Fibroblast of skin of right biceps (primary cell): ENCODE data around the gene TTC34.

ENCODE experiments used
- DNase-seq: peaks from one replicate; pipeline ENCODE4 v3.0.0-alpha.2; 2013

Gene TTC34

GRCh38 chr1:2602866-2603520, 198.5 kb downstream of the TTC34 start:
- no peak for DNase-seq

- DNase-seq: no peak
These were observed 199.1 kb downstream of the TTC34 start for GRCh38 chr1:2602311-2602835.

DNA sequence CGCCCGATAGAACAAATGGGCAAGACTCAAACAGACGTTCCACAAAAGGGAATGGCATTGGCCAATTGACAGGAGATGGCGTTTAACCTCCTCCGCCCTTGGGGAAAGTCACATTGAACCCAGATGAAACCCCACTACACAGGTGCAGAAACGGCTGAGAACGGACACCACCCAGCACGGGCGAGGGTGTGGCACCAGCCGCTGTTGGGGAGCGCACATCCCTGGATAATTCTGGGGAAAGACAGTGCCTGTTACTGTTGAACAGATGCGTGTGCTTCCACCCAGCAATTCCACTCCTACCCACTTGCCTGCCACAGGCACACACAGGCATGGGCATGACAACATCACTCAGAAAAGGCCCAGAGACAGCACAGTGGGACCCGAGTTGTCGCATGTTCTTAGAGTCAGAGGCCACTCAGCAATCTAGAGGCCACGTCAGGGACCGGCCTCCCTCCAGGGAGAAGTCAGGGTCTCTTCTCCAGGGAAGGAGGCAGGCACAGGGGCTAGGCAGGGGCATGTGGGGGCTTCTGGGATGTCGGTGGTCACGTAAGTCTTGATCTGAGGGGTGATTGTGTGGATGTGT, 199.7 kb downstream of the TTC34 start:
- DNase-seq: no peak

GRCh38 chr1:2598329-2598931, 203.1 kb downstream of the TTC34 start:
- no peak for DNase-seq

DNA sequence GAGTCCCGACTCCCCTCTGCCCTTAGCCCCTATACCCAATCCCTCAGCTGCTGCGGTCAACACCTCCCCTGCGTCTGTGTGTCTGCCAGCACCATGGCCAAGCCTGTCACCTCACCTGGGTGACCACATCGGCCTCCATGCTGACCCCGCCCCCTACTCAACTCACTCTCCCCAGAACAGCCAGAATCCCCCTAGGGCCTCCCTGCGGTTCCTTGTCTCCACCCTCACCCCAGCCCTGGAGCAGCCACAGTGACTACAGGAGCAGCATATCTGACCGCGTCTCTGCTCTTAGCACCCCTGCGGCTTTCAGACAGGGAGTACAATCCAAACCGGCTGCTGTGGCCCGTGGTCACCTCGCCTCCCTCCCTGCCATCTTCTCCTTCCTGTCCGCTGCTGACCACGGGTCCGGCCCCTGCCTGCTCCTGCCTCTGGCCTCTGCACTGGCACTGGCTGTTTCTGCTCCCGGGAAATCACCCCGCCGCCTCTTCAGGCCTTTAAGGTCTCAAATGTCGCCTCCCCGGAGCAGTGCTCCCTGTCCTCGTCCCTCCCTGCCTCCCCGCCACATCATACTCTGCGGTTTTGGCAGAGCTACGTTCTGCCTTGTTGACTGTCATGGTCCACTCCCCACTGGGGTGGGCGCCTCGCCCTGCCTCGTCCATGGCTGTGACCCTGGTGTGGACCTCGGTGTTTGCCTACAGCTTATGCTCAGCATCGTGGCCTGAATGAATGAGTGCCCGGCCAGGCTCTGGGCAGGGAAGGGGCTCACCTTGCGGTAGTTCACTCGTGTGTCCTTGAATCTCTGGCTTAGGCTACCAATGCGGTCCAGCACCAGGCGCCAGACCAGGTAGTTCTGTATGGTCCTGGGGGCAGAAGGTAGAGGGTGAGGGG, 203.8 kb downstream of the TTC34 start:
- no peak for DNase-seq

DNA sequence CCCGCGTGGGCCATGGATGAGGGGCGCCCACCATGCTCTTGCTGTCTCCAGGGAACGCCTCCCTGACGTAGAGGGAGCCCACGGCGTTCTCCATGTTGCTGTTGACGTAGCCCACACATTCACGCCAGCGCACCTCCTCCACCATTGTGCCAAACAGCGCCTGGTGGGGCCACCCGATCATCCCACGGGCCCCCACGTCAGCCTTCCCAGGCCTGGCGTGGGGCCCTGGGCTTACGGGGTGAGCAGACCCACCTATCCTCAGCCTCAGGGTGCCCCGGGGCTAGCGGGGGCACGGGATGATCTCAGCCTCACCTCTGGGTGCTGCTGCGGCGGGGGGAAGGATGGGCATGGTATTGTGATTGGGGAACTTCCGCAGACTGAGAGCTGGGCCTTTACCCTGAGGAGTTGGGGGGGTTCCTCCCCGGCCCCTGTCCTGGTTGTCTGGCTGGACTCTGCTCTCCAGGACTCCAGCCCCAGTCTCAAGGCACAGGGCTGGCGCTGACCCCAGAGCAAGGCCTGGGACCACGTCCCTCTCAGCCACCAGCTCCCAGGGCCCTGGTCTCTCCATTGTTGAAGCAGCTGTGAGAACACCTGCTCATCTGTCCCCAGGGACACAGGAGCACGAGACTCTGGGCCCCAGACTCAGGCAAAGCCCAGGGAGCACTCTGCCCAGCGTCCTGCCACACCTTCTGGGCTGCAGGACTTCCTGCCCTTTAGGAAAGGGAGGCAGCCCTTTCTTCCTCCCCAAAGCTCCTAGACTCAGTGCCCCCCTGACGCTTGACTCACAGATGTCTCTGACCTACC, 204.8 kb downstream of the TTC34 start:
- DNase-seq: no peak

GRCh38 chr1:2595812-2596529, 205.5 kb downstream of the TTC34 start:
- DNase-seq: no peak

- no peak for DNase-seq
These were observed 206.2 kb downstream of the TTC34 start for GRCh38 chr1:2595261-2595811.

- no peak for DNase-seq
These were observed 206.8 kb downstream of the TTC34 start for GRCh38 chr1:2594641-2595131.

- peak; percentile 15 for DNase-seq
These were observed 207.4 kb downstream of the TTC34 start for GRCh38 chr1:2594001-2594640.

DNA sequence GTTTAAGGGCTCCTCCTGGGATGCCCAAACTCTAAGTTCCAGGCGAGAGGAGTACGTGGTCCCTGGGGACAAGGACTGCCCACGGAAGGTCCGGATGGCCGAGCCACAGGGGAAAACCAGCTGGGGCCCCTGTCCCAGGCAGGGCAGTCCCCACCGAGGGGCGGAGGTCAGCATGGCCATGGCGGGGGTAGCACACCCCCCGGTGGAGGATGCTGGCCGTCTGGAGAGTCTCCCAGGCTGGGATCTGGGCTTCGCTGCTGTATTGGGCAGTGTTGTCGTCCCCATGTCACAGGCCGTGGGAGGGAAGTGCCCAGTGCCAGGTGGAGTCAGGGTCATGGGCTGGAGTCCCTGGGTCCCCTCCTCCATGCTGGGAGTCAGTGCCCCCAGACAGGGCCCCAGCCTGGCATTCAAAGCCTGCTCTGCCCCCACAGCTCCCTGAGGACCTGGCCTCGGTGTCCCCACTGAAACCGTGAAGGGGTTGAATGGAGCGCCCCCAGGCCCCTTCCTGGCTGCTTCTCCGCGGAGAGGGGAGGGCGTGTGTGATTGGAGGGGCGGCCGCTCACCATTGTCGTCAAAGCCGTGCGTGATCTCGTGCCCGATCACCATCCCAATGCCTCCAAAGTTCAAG, 208.1 kb downstream of the TTC34 start:
- no peak for DNase-seq

- no peak for DNase-seq
These were observed 208.8 kb downstream of the TTC34 start for GRCh38 chr1:2592672-2593071.

DNA sequence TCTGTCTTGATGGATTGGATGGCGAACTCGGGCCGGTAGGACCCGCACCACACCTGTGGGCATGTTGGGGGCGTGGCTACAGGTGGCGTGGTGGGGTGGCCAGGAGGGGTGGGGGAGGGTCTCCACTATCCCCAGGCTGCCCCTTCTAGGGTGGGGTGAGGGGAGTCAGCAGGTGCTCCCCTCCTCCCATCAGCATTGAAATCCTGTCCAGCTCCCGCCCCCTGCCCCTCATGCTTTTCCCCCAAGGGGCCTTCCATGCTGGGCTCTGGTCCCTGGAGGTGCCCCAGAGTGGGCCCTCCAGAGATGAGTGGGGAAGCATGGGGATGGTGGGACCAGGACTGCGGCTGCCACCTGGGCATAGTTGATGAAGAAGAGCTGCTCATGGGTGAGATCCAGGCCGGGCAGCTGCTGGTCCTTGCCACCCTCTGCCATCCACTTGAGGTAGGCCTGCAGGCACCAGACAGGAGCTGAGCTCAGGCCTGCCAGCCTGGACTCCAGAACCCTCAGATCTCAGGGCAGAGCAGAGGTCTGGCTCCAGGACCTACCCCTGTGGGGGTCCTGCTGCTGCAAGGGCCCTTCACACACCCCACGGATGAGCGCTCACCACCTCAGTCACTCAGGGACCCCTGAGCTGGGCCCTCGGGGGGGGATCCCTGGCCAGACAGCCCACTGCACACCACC, 209.8 kb downstream of the TTC34 start:
- DNase-seq: no peak

- DNase-seq: no peak
These were observed 210.3 kb downstream of the TTC34 start for GRCh38 chr1:2591233-2591580.

DNA sequence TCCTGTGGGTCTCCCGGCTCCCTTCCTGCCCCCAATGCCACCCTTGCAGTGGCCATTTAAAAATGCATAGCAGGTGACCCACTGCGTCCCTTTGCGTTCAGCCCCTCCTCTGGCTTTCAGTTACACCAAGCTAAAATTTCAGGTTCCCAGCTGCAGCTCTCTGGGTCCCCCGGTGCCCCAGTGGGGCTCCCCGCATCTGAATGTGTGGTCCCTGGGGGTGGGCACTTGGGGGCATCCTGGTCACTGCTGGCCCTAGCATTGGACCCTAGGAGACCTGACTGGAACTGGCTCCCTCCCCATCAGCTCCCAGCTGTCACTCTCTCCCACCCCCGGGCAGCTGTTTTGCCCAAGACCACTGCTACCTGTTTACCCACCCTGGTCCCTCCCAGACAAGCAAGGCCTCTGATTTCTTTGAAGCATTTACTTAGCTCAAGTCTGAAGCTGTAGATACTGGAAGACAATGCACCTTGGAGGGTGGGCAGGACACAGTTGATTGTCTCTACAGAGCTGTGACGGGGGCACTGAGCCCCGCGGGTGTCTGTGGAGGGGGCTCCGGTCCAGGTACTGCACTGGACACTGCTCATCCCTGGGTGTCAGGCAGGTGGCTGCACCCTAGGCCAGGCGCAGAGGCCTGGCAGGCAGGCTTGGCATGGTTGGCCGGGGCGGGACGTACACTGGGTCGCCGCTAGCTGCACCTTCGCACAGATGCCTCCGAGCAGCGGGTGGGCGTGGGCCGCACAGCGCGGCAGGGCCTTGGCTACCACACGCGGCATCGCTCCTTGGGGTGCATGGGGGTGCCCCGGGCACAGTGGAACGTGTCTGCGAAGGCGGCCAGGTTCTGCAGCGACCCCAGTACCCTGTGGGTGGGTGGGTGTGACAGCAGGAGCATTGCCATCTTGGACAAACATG, 211.0 kb downstream of the TTC34 start:
- DNase-seq: no peak

DNA sequence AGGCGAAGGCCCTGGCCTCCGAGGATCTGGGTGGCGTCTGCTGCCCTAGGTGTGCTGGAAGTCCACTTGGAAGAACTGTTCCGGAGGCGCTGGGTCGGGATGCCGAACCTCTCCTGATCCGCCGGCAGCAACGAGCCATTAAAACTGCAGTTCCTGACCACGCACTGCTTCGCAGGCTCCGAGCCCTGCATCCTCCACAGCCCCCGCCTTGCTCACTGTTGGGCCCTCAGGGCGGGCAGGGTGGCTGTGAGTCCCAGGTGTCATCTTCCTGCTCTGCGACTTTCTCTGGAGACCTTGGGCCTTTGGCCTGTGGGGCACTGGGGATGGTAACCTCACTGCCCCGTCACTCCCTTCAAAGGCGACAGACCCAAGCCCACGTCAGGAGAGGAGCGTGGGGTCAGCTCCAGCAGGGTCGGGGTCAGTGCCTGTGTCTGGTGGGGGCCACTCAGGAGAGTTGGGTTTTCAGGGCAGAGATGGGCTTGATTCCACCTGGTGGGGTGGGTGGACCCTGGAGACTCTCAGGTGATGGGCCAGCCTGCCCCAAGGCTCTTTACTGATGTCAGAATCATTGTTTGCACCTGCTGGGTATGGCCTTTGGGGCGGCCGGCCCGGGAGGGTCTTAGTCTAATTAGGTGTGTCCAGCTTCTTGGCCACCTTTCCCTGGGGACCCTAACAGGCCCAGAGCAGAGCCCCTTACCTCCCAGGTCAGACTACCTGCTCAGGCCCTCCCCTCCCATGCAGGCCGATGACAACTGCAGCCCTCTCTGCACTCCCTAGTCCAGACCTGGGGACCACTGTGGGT, 211.9 kb downstream of the TTC34 start:
- no peak for DNase-seq

DNA sequence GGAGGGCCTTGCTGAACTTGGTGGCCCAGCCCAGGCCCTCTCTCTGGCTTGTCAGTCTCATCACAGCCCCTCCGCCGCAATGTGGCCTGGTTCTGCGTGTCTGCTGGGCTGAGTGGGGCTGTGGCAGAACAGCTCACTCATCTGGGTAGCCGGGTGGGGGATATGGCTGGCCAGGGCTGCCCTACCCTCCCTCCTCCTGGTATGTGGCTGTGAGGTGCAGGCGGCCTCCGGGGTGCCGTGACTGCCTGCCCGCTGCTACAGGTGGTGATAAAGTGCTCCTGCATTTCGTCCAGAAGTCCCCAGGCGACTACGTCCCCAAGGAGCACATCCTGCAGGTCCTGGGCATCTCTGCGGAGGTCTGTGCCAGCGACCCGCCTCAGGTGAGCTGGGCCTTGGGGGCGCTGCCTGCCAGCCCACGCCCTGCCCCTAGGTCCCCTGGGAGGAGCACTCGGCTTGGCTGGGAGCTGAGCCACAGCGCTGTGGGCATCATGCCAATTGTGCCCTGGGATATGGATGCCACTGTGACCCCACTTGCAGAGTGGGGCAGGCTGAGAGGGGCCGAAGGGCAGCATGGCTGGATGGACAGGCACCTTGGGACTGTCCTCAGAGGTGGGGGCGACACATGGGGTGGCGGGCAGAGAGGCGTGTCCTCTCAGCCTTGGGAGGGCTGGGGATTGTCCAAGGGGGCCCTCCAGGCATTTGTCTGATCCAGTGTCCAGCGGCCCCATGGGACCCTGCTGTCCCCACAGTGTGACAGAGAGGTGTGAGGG, 212.6 kb downstream of the TTC34 start:
- no peak for DNase-seq
